RPMI8226 (cell line): Measurements from ENCODE around the gene TMEM252.
A peak's percentile ranks its signal among the peaks of the same experiment; 100 is the strongest.

Source experiments
- DNase-seq: peaks from one replicate; pipeline ENCODE4 v3.0.0-alpha.2; 2015

TMEM252 gene

GRCh38 chr9:68538200-68538599 is 2.5 kb downstream of the TMEM252 start:
- no peak for DNase-seq

- no peak for DNase-seq
These were observed 3.1 kb downstream of the TMEM252 start for GRCh38 chr9:68537616-68537880.

GRCh38 chr9:68536876-68537615 is 3.6 kb downstream of the TMEM252 start:
- no peak for DNase-seq

GRCh38 chr9:68533678-68534077 is 7.0 kb downstream of the TMEM252 start:
- no peak for DNase-seq

GRCh38 chr9:68532131-68532530 is 8.6 kb downstream of the TMEM252 start:
- no peak for DNase-seq

- DNase-seq, result no peak
These were observed 10.1 kb downstream of the TMEM252 start for GRCh38 chr9:68530618-68531017.

- DNase-seq, result no peak
These were observed 17.2 kb downstream of the TMEM252 start for GRCh38 chr9:68523367-68523936.

- no peak for DNase-seq
These were observed 17.7 kb downstream of the TMEM252 start for GRCh38 chr9:68522954-68523353.

GRCh38 chr9:68522131-68522530 is 18.6 kb downstream of the TMEM252 start:
- DNase-seq, result no peak

GRCh38 chr9:68515326-68516017 is 25.2 kb downstream of the TMEM252 start:
- DNase-seq, result no peak

GRCh38 chr9:68513981-68514380 is 26.7 kb downstream of the TMEM252 start:
- no peak for DNase-seq

- DNase-seq, result no peak
These were observed 27.3 kb downstream of the TMEM252 start for GRCh38 chr9:68513385-68513784.

GRCh38 chr9:68509689-68510088 is 31.0 kb downstream of the TMEM252 start:
- DNase-seq, result no peak

GRCh38 chr9:68508547-68508946 is 32.1 kb downstream of the TMEM252 start:
- DNase-seq, result no peak

- no peak for DNase-seq
These were observed 32.9 kb downstream of the TMEM252 start for GRCh38 chr9:68507806-68508145.

- DNase-seq, result peak; percentile 8
These were observed 33.4 kb downstream of the TMEM252 start for GRCh38 chr9:68507130-68507805.

GRCh38 chr9:68506551-68506950 is 34.1 kb downstream of the TMEM252 start:
- DNase-seq, result no peak

- DNase-seq, result no peak
These were observed 34.8 kb downstream of the TMEM252 start for GRCh38 chr9:68505681-68506409.

- no peak for DNase-seq
These were observed 38.4 kb downstream of the TMEM252 start for GRCh38 chr9:68502279-68502678.

GRCh38 chr9:68500457-68501381 is 40.0 kb downstream of the TMEM252 start:
- no peak for DNase-seq

- no peak for DNase-seq
These were observed 41.9 kb downstream of the TMEM252 start for GRCh38 chr9:68498816-68499215.

GRCh38 chr9:68497629-68498028 is 43.1 kb downstream of the TMEM252 start:
- no peak for DNase-seq
